Measurements from ENCODE around the gene NFATC3.

- TF ChIP-seq, protein P1, sequence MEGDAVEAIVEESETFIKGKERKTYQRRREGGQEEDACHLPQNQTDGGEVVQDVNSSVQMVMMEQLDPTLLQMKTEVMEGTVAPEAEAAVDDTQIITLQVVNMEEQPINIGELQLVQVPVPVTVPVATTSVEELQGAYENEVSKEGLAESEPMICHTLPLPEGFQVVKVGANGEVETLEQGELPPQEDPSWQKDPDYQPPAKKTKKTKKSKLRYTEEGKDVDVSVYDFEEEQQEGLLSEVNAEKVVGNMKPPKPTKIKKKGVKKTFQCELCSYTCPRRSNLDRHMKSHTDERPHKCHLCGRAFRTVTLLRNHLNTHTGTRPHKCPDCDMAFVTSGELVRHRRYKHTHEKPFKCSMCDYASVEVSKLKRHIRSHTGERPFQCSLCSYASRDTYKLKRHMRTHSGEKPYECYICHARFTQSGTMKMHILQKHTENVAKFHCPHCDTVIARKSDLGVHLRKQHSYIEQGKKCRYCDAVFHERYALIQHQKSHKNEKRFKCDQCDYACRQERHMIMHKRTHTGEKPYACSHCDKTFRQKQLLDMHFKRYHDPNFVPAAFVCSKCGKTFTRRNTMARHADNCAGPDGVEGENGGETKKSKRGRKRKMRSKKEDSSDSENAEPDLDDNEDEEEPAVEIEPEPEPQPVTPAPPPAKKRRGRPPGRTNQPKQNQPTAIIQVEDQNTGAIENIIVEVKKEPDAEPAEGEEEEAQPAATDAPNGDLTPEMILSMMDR (IDR thresholded peaks at IDR 0.05; ENCODE audit: low read length): no peak
- TF ChIP-seq EZH2 (IDR thresholded peaks at IDR 0.05; ENCODE audit: borderline replicate concordance, low read length): no peak
Measured at GRCh38 chr16:68149596-68149995, 64.4 kb downstream of the NFATC3 start.
